Right lobe of liver (tissue), 6 donors: ENCODE data around the gene IRF2. TPM values are rescaled to one million over a fixed set of nuclear protein-coding genes. Genes with fewer than 3 reads are reported as not detected.

ENCODE experiments used
- ATAC-seq, 4 donors: fragments of 200-7000 bp; cut with Tn5 transposase; one replicate each; pipeline ENCODE4 v1.9.1; 2020; ENCODE audit warnings: mild to moderate bottlenecking in 4 of 4, moderate library complexity in 4 of 4
- DNase-seq, 3 donors: peaks; one replicate each; pipeline ENCODE4 v3.0.0-alpha.2; 2020
- H3K27ac ChIP-seq, 3 donors: fragments of 200-600 bp; one replicate each; pipeline ENCODE4 v1.8.0; 2022
- H3K27me3 ChIP-seq, 2 donors: fragments of 200-600 bp; one replicate each; pipeline ENCODE4 v1.8.0; 2022
- H3K36me3 ChIP-seq, 4 donors: fragments of 200-600 bp; sonication (generic) in 1 of 4; one replicate each; pipeline versions ENCODE4 v1.5.1 to v1.8.0; 2017 to 2022; ENCODE audit warnings: control low read depth in 1 of 4
- H3K4me1 ChIP-seq, 4 donors: fragments of 200-600 bp; sonication (generic) in 1 of 4; one replicate each; pipeline versions ENCODE4 v1.5.1 to v1.8.0; 2017 to 2022; ENCODE audit warnings: control low read depth in 1 of 4
- H3K4me3 ChIP-seq, 3 donors: fragments of 200-600 bp; one replicate each; pipeline ENCODE4 v1.8.0; 2022
- H3K9me3 ChIP-seq, 4 donors: fragments of 200-600 bp; sonication (generic) in 1 of 4; one replicate each; pipeline versions ENCODE4 v1.5.1 to v1.8.0; 2017 to 2022; ENCODE audit warnings: control low read depth in 1 of 4
- CTCF ChIP-seq, 4 donors: fragments of 200-600 bp in 3 of 4; fragments of 450-650 bp in 1 of 4; IDR thresholded peaks; one replicate each; pipeline versions ENCODE4 v1.5.1 to v1.8.0; 2016 to 2022; ENCODE audit warnings: antibody characterized with exemption in 4 of 4, mild to moderate bottlenecking in 2 of 4
- POLR2A ChIP-seq: fragments of 450-650 bp; IDR thresholded peaks from one replicate; pipeline ENCODE4 v1.6.1; 2017; ENCODE audit warnings: antibody characterized with exemption, mild to moderate bottlenecking
- WGBS: methylation state at CpG from one replicate; pipeline ENCODE4 v1.1.6; 2018; ENCODE audit warnings: low coverage, low lambda C conversion rate; ENCODE audit not compliant: insufficient coverage; ENCODE audit errors: missing lambda C conversion rate; 5-methylcytosine and 5-hydroxymethylcytosine counted together
- intact Hi-C, 2 donors: fragments of 100-400 bp; cut with DNase I; formaldehyde crosslinking; loops; one replicate each; pipeline versions ENCODE4 v1.11.2 to v1.14.1; 2022
- total RNA-seq, 6 experiments: library from RNA; depleted of rRNA in 2 of 6; stranded (reverse); fragments of >200 nt in 2 of 6; fragmentation: NEBNext Ultra II Directional in 3 of 6; extraction: Animal tissue kit (Norgen Biotek cat#: 25700) in 3 of 6; gene quantifications; one replicate each; pipeline versions ENCODE4 v1.1.0 to v1.2.4, GENCODE V29; 2016 to 2023
- donor health status: DM: no; HTN: yes; CAD: no.
- donor health status: DM: no; HTN: no; CAD: no.
- donor health status: DM: no; HTN: no; CAD: no.
- donor health status: DM: no; HTN: yes; CAD: no.
- donor health status: DM: no; HTN: yes; CAD: no.

IRF2 gene
- total RNA-seq, 6 experiments from 2014 or later: 16.9 to 29.0 (median 21.3) TPM

GRCh38 chr4:184489771-184490170 is 15.4 kb upstream of the IRF2 start:
- intact Hi-C loops: loop anchor here in 1 of 2 donors (10.0 kb wide), 1 partner anchor 45 kb away; no protein-coding TSS in a partner anchor
- WGBS: no CpG with 5 or more reads among the region's 8 CpGs
- Histone ChIP-seq H3K4me3 (no peak overlapping the region), H3K36me3 (no peaks in the 10 kb centered on the region), H3K4me1 (no peaks in the 10 kb centered on the region), H3K9me3 (no peaks in the 10 kb centered on the region), H3K27ac (no peak overlapping the region), H3K27me3 (no peaks in the 10 kb centered on the region)
- ATAC-seq: no peak
- TF ChIP-seq CTCF (IDR thresholded peaks at IDR 0.05): no peak
- no peak for TF ChIP-seq POLR2A
- no peak for DNase-seq

- Histone ChIP-seq H3K27me3 (no peaks in the 10 kb centered on the region), H3K4me3 (no peak overlapping the region), H3K9me3 (no peaks in the 10 kb centered on the region), H3K36me3 (no peaks in the 10 kb centered on the region), H3K4me1 (no peaks in the 10 kb centered on the region), H3K27ac (no peak overlapping the region)
- no peak for ATAC-seq
- WGBS: 90% methylated on average over 9 of the region's 9 CpGs
- DNase-seq: no peak
- intact Hi-C loops: loop anchor here in 1 of 2 donors (10.0 kb wide), 1 partner anchor 47 kb away; no protein-coding TSS in a partner anchor
- TF ChIP-seq CTCF (IDR thresholded peaks at IDR 0.05) (no peak), POLR2A (no peak)
Observed at GRCh38 chr4:184487503-184487902, 13.2 kb upstream of the IRF2 start.

- no peak for ATAC-seq
- DNase-seq: no peak
- Histone ChIP-seq H3K36me3 (no peaks in the 10 kb centered on the region), H3K4me3 (no peak overlapping the region), H3K27me3 (no peaks in the 10 kb centered on the region), H3K9me3 (no peaks in the 10 kb centered on the region), H3K27ac (no peak overlapping the region), H3K4me1 (no peaks in the 10 kb centered on the region)
- intact Hi-C loops: loop anchor here in 1 of 2 donors (10.0 kb wide), 1 partner anchor 50 kb away; no protein-coding TSS in a partner anchor
- TF ChIP-seq CTCF (IDR thresholded peaks at IDR 0.05) (no peak), POLR2A (no peak)
- 78% methylated on average over 2 of the region's 2 CpGs for WGBS
Observed at GRCh38 chr4:184485279-184485678, 10.9 kb upstream of the IRF2 start.

GRCh38 chr4:184481544-184481943 is 7.2 kb upstream of the IRF2 start:
- H3K27me3 ChIP-seq: no peaks in the 10 kb centered on the region
- intact Hi-C loops: loop anchor here in 1 of 2 donors (10.0 kb wide), 1 partner anchor 53 kb away; no protein-coding TSS in a partner anchor
- TF ChIP-seq POLR2A: no peak
- TF ChIP-seq CTCF (IDR thresholded peaks at IDR 0.05): no peak
- H3K36me3 ChIP-seq: no peaks in the 10 kb centered on the region
- H3K27ac ChIP-seq: no peak overlapping the region
- no peak overlapping the region for H3K4me3 ChIP-seq
- peaks cover 0 to 34% (median 11%) of the 10 kb centered on the region in 4 donors for H3K4me1 ChIP-seq
- ATAC-seq (no peak), DNase-seq (no peak)
- no peaks in the 10 kb centered on the region for H3K9me3 ChIP-seq
- WGBS: 85% methylated on average over 6 of the region's 6 CpGs
